Ovary (tissue), 9 donors: ENCODE data around the gene FAM114A2. TPM values are rescaled to one million over a fixed set of nuclear protein-coding genes. Genes with fewer than 3 reads are reported as not detected.

ENCODE experiments used
- DNase-seq, 5 donors: peaks; one replicate each; pipeline ENCODE4 v3.0.0-alpha.2; 2019 to 2020
- H3K27ac ChIP-seq, 2 donors: fragments of 200-600 bp; one replicate each; pipeline versions ENCODE4 v1.5.1 to v1.8.0; 2019 to 2022
- H3K27me3 ChIP-seq: fragments of 200-600 bp; one replicate; pipeline ENCODE4 v1.8.0; 2022
- H3K36me3 ChIP-seq: fragments of 200-600 bp; sonication (generic); one replicate; pipeline ENCODE4 v1.5.1; 2019
- H3K4me1 ChIP-seq: one replicate; pipeline ENCODE4 v1.8.1; 2013; ENCODE audit warnings: mild to moderate bottlenecking, moderate library complexity; ENCODE audit not compliant: insufficient read depth
- H3K4me3 ChIP-seq: fragments of 200-600 bp; sonication (generic); one replicate; pipeline ENCODE4 v1.5.1; 2017
- H3K9me3 ChIP-seq, 2 donors: fragments of 200-600 bp in 1 of 2; sonication (generic) in 1 of 2; one replicate each; pipeline versions ENCODE4 v1.5.1 to v1.8.1; 2013 to 2019; ENCODE audit warnings: mild to moderate bottlenecking in 1 of 2, moderate library complexity in 1 of 2
- CTCF ChIP-seq, 3 donors: fragments of 450-650 bp in 2 of 3; fragments of 200-600 bp in 1 of 3; IDR thresholded peaks; one replicate each; pipeline versions ENCODE4 v1.5.1 to v1.8.0; 2016 to 2022; ENCODE audit warnings: antibody characterized with exemption in 3 of 3, mild to moderate bottlenecking in 1 of 3
- EP300 ChIP-seq: sonication (generic); formaldehyde crosslinking; IDR thresholded peaks from one replicate; pipeline ENCODE4 v1.6.1; 2017; ENCODE audit warnings: antibody characterized with exemption
- POLR2A ChIP-seq: fragments of 450-650 bp; IDR thresholded peaks from one replicate; pipeline ENCODE4 v1.6.1; 2017; ENCODE audit warnings: antibody characterized with exemption, mild to moderate bottlenecking, moderate library complexity
- WGBS, 3 donors: extraction: QIAGEN DNeasy Blood & Tissue Kit in 1 of 3; methylation state at CpG; one replicate each; pipeline versions ENCODE4 v1.1.5 to v1.1.7; 2013 to 2017; 5-methylcytosine and 5-hydroxymethylcytosine counted together
- intact Hi-C, 4 donors: fragments of 100-400 bp; cut with DNase I; formaldehyde crosslinking; loops; one replicate each; pipeline versions ENCODE4 v1.11.0 to v1.15.1; 2022 to 2023
- polyA plus RNA-seq, 2 donors: library from polyadenylated mRNA; stranded (reverse); fragments of 200-250 nt in 1 of 2; fragments of 350-450 nt in 1 of 2; fragmentation: Illumina TruSeq in 1 of 2; extraction: RNeasy Lipid Tissue Mini Kit (QIAGEN cat#74804) in 1 of 2; gene quantifications; one replicate each; pipeline ENCODE4 v1.2.3, GENCODE V29; 2013 to 2014
- total RNA-seq, 7 donors: library from RNA; depleted of rRNA in 2 of 7; stranded (reverse); fragments of >200 nt in 2 of 7; fragmentation: NEBNext Ultra II Directional in 3 of 7; extraction: Animal tissue kit (Norgen Biotek cat#: 25700) in 3 of 7; gene quantifications; one replicate each; pipeline versions ENCODE4 v1.1.0 to v1.2.4, GENCODE V29; 2016 to 2023
- donor health status: DM: no; HTN: no; CAD: no; lungs with moderate emphysema.
- donor health status: DM: no; HTN: no; CAD: no.
- donor health status: Bipolar disorder and iron deficiency.
- donor health status: DM: yes; HTN: yes; CAD: no.
- donor health status: DM: no; HTN: no; CAD: no.
- donor health status: DM: yes; HTN: yes; CAD: no.

Gene FAM114A2
- total and polyA plus RNA-seq, 9 donors, result 9.6 to 63.3 (median 33.1) TPM

- H3K9me3 ChIP-seq, result no peaks in the 10 kb centered on the region
- DNase-seq, result no peak
- intact Hi-C loops, result no loop called here
- no peaks in the 10 kb centered on the region for H3K27me3 ChIP-seq
- TF ChIP-seq POLR2A (no peak), CTCF (IDR thresholded peaks at IDR 0.05) (no peak), EP300 (no peak)
- no peaks in the 10 kb centered on the region for H3K36me3 ChIP-seq
- no peak overlapping the region for H3K27ac ChIP-seq
- 56 to 65% (median 65%) methylated on average over 10 of the region's 10 CpGs for WGBS, 3 donors
- no peak overlapping the region for H3K4me3 ChIP-seq
- H3K4me1 ChIP-seq, result no peaks in the 10 kb centered on the region
Observed at GRCh38 chr5:154058055-154059038, 19.6 kb upstream of the FAM114A2 start.

GRCh38 chr5:154055201-154055600 is 16.5 kb upstream of the FAM114A2 start:
- Histone ChIP-seq H3K27me3 (no peaks in the 10 kb centered on the region), H3K4me1 (no peaks in the 10 kb centered on the region), H3K27ac (no peak overlapping the region), H3K4me3 (no peak overlapping the region), H3K36me3 (no peaks in the 10 kb centered on the region), H3K9me3 (no peaks in the 10 kb centered on the region)
- TF ChIP-seq EP300 (no peak), CTCF (IDR thresholded peaks at IDR 0.05) (no peak), POLR2A (no peak)
- WGBS, 3 donors, result 94 to 96% (median 95%) methylated on average over 2 of the region's 2 CpGs
- intact Hi-C loops, result no loop called here
- no peak for DNase-seq

GRCh38 chr5:154053468-154053867 is 14.8 kb upstream of the FAM114A2 start:
- H3K27me3 ChIP-seq, result no peaks in the 10 kb centered on the region
- 87 to 92% (median 89%) methylated on average over 4 of the region's 4 CpGs for WGBS, 3 donors
- H3K9me3 ChIP-seq, result no peaks in the 10 kb centered on the region
- TF ChIP-seq POLR2A, result no peak
- no peak for TF ChIP-seq CTCF (IDR thresholded peaks at IDR 0.05)
- TF ChIP-seq EP300, result no peak
- no peak overlapping the region for H3K27ac ChIP-seq
- intact Hi-C loops, result no loop called here
- no peak overlapping the region for H3K4me3 ChIP-seq
- H3K4me1 ChIP-seq, result no peaks in the 10 kb centered on the region
- H3K36me3 ChIP-seq, result no peaks in the 10 kb centered on the region
- no peak for DNase-seq

GRCh38 chr5:154049636-154050035 is 10.9 kb upstream of the FAM114A2 start:
- Histone ChIP-seq H3K4me1 (no peaks in the 10 kb centered on the region), H3K4me3 (no peak overlapping the region), H3K27ac (no peak overlapping the region), H3K9me3 (no peaks in the 10 kb centered on the region), H3K36me3 (no peaks in the 10 kb centered on the region), H3K27me3 (no peaks in the 10 kb centered on the region)
- intact Hi-C loops, result no loop called here
- WGBS, 3 donors, result 86 to 89% (median 86%) methylated on average over 5 of the region's 5 CpGs
- TF ChIP-seq CTCF (IDR thresholded peaks at IDR 0.05), result no peak
- TF ChIP-seq EP300, result no peak
- TF ChIP-seq POLR2A, result no peak
- DNase-seq, result no peak
